Endothelial cell of umbilical vein (primary cell): ENCODE results near the gene FUT7. TPM values are rescaled to one million over a fixed set of nuclear protein-coding genes. Genes with fewer than 3 reads are reported as not detected.

ENCODE experiments used
- BruUV-seq: library from RNA; stranded (reverse); fragments of 400-500 nt; replicated peaks from 2 replicates; lab custom pipeline; 2021; lab: Mats Ljungman, UMichigan
- CTCF ChIA-PET: fragments of 300-600, 350-600 bp; sonication (Branson Sonifier 250); formaldehyde crosslinking; loops from one replicate; lab custom pipeline; 2021; ENCODE audit warnings: antibody characterized with exemption, inconsistent platforms; lab: Charles Lee
- POLR2A ChIA-PET: fragments of 300-600, 350-600 bp; sonication (Branson Sonifier 250); formaldehyde crosslinking; loops from one replicate; lab custom pipeline; 2021; ENCODE audit warnings: antibody characterized with exemption, inconsistent platforms; lab: Charles Lee
- DNase-seq: peaks from one replicate; pipeline ENCODE4 v3.0.0-alpha.2; 2011; ENCODE audit warnings: low read depth, low spot score
- FAIRE-seq: peaks from 2 replicates; lab custom pipeline; 2011; peaks lifted over from hg19 to GRCh38; lab: Jason Lieb, UNC
- H2AFZ ChIP-seq: 2 replicates; pipeline ENCODE4 v1.6.0; 2012; ENCODE audit warnings: low read depth, low read length, control low read depth, inconsistent platforms
- H3K27ac ChIP-seq: 2 replicates; pipeline ENCODE4 v1.5.1; 2011; ENCODE audit warnings: low read depth, mild to moderate bottlenecking, control low read depth, low read length, moderate library complexity; ENCODE audit not compliant: insufficient read depth
- H3K27me3 ChIP-seq, 2 experiments: 2 replicates each; pipeline versions ENCODE4 v1.6.0 to v1.6.1; 2011; ENCODE audit warnings: low read length in 2 of 2, mixed read lengths in 1 of 2; ENCODE audit not compliant: control insufficient read depth in 2 of 2, insufficient read depth in 2 of 2
- H3K36me3 ChIP-seq, 2 experiments: 2 replicates in 1 of 2; 3 replicates in 1 of 2; pipeline ENCODE4 v1.5.1; 2011; ENCODE audit warnings: low read length in 2 of 2, mild to moderate bottlenecking in 1 of 2, moderate library complexity in 1 of 2; ENCODE audit not compliant: control insufficient read depth in 2 of 2, insufficient read depth in 2 of 2; ENCODE audit errors: extremely low read depth in 1 of 2
- H3K4me1 ChIP-seq: 3 replicates; pipeline ENCODE4 v1.5.1; 2011; ENCODE audit warnings: mild to moderate bottlenecking, low read length; ENCODE audit not compliant: control insufficient read depth, insufficient read depth; ENCODE audit errors: extremely low read depth
- H3K4me2 ChIP-seq: 2 replicates; pipeline ENCODE4 v1.6.1; 2011; ENCODE audit warnings: low read length, control low read depth, mixed read lengths; ENCODE audit not compliant: insufficient read depth
- H3K4me3 ChIP-seq, 3 experiments: fragments of 200-600 bp in 1 of 3; sonication (generic), shearing (Covaris generic) in 1 of 3; replicated peaks in 1 of 3; 2 replicates each; pipeline ENCODE4 v1.5.1; 2011 to 2016; ENCODE audit warnings: control low read depth in 3 of 3, low read length in 3 of 3, mild to moderate bottlenecking in 2 of 3, inconsistent platforms in 1 of 3, low read depth in 1 of 3, moderate library complexity in 1 of 3; ENCODE audit not compliant: insufficient read depth in 1 of 3
- H3K79me2 ChIP-seq: 2 replicates; pipeline ENCODE4 v1.6.0; 2012; ENCODE audit warnings: low read length, inconsistent platforms; ENCODE audit not compliant: control insufficient read depth, insufficient read depth
- H3K9ac ChIP-seq: replicated peaks from 2 replicates; pipeline ENCODE3; 2011; ENCODE audit warnings: low read length, control low read depth; ENCODE audit not compliant: insufficient read depth; ENCODE audit errors: extremely low read depth
- H3K9me1 ChIP-seq: replicated peaks from 3 replicates; pipeline ENCODE4 v1.6.0; 2011; ENCODE audit warnings: mild to moderate bottlenecking, low read length; ENCODE audit not compliant: control insufficient read depth, insufficient read depth; ENCODE audit errors: extremely low read depth
- H3K9me3 ChIP-seq: replicated peaks from 2 replicates; pipeline ENCODE4 v1.5.1; 2012; ENCODE audit warnings: low read length, inconsistent platforms; ENCODE audit not compliant: control insufficient read depth, insufficient read depth
- H4K20me1 ChIP-seq: replicated peaks from 2 replicates; pipeline ENCODE3; 2011; ENCODE audit warnings: mild to moderate bottlenecking, low read length; ENCODE audit not compliant: control insufficient read depth, insufficient read depth; ENCODE audit errors: extremely low read depth
- EZH2 ChIP-seq: IDR thresholded peaks from 2 replicates; pipeline ENCODE4 v1.6.1; 2012; ENCODE audit warnings: borderline replicate concordance, low read depth, mild to moderate bottlenecking, moderate library complexity, low read length, inconsistent platforms; ENCODE audit not compliant: severe bottlenecking
- FOS ChIP-seq: IDR thresholded peaks from 2 replicates; pipeline ENCODE4 v1.6.1; 2011; ENCODE audit warnings: mild to moderate bottlenecking, low read length, moderate library complexity, borderline replicate concordance; ENCODE audit not compliant: insufficient read depth
- GATA2 ChIP-seq: IDR thresholded peaks from 2 replicates; pipeline ENCODE4 v1.7.0; 2011; ENCODE audit warnings: low read depth, mild to moderate bottlenecking, moderate library complexity, mixed read lengths, low read length; ENCODE audit not compliant: insufficient read length, insufficient read depth
- JUN ChIP-seq: IDR thresholded peaks from 2 replicates; pipeline ENCODE4 v1.6.1; 2011; ENCODE audit warnings: borderline replicate concordance, low read depth; ENCODE audit not compliant: insufficient read length, insufficient read depth
- MAX ChIP-seq: IDR thresholded peaks from 2 replicates; pipeline ENCODE4 v1.6.1; 2011; ENCODE audit not compliant: insufficient read depth, insufficient read length
- MYC ChIP-seq: IDR thresholded peaks from one replicate; pipeline ENCODE4 v1.6.1; 2011; ENCODE audit warnings: mild to moderate bottlenecking, low read depth, low read length
- POLR2A ChIP-seq: IDR thresholded peaks from 2 replicates; pipeline ENCODE4 v1.6.1; 2012; ENCODE audit warnings: low read depth, mild to moderate bottlenecking, control low read depth, low read length
- POLR2AphosphoS5 ChIP-seq: IDR thresholded peaks from 2 replicates; pipeline ENCODE4 v1.6.1; 2012; ENCODE audit warnings: low read depth, mild to moderate bottlenecking, control low read depth, low read length, moderate library complexity; ENCODE audit not compliant: insufficient read depth
- dilution Hi-C: fragments of 300-500 bp; cut with MboI; formaldehyde crosslinking; loops from one replicate; pipeline ENCODE4 v1.15.0; 2019; ENCODE audit warnings: low sequenced_read_pairs; ENCODE audit not compliant: extremely low pct_ligation_motif_present
- intact Hi-C: fragments of 100-400 bp; cut with micrococcal nuclease; formaldehyde crosslinking; loops from one replicate; pipeline ENCODE4 v1.10.0; 2022
- polyA plus RNA-seq, 4 experiments: library from polyadenylated mRNA; depleted of rRNA in 3 of 4; stranded (reverse) in 3 of 4; unstranded in 1 of 4; fragments of >200 nt; gene quantifications; 2 replicates each; pipeline versions ENCODE4 v1.2.1 to v1.2.3, GENCODE V29; 2011 to 2012; ENCODE audit warnings: missing spikeins in 1 of 4
- total RNA-seq: library from RNA; stranded (reverse); gene quantifications from 2 replicates; pipeline ENCODE4 v1.2.3, GENCODE V29; 2021
- TF ChIP-seq, protein P1 (sequence below), 2 donors: IDR thresholded peaks; 1 replicate in 1 of 2; 2 replicates in 1 of 2; pipeline ENCODE4 v1.5.1; 2011; ENCODE audit warnings: low read length in 2 of 2, mild to moderate bottlenecking in 2 of 2, moderate library complexity in 2 of 2, control low read depth in 1 of 2, inconsistent platforms in 1 of 2, low read depth in 1 of 2; ENCODE audit not compliant: insufficient read depth in 1 of 2; ENCODE audit errors: extremely low read depth in 1 of 2

Gene FUT7
- total and polyA plus RNA-seq, 2 donors (not counting 3 experiments of a cell fraction or from before 2014, with no cell fraction given), result not detected

- no peaks in the 10 kb centered on the region for H3K36me3 ChIP-seq
- H3K4me1 ChIP-seq, result peaks cover 4% of the 10 kb centered on the region
- H2AFZ ChIP-seq, result no peak overlapping the region
- H3K9me1 ChIP-seq, result no peaks in the 10 kb centered on the region
- H3K9ac ChIP-seq, result no peak overlapping the region
- no peak overlapping the region for H3K4me2 ChIP-seq
- DNase-seq (no peak), FAIRE-seq (no peak)
- no peak overlapping the region for H3K4me3 ChIP-seq
- ChIA-PET CTCF (interaction anchor here (1.3 kb wide), 1 partner anchor 38 kb away, joined by 3 read pairs; no protein-coding TSS in a partner anchor), POLR2A (no interaction called here)
- TF ChIP-seq POLR2A (no peak), GATA2 (no peak), FOS (no peak), MYC (no peak), JUN (no peak), EZH2 (no peak), POLR2AphosphoS5 (no peak), MAX (no peak)
- TF ChIP-seq, protein P1, sequence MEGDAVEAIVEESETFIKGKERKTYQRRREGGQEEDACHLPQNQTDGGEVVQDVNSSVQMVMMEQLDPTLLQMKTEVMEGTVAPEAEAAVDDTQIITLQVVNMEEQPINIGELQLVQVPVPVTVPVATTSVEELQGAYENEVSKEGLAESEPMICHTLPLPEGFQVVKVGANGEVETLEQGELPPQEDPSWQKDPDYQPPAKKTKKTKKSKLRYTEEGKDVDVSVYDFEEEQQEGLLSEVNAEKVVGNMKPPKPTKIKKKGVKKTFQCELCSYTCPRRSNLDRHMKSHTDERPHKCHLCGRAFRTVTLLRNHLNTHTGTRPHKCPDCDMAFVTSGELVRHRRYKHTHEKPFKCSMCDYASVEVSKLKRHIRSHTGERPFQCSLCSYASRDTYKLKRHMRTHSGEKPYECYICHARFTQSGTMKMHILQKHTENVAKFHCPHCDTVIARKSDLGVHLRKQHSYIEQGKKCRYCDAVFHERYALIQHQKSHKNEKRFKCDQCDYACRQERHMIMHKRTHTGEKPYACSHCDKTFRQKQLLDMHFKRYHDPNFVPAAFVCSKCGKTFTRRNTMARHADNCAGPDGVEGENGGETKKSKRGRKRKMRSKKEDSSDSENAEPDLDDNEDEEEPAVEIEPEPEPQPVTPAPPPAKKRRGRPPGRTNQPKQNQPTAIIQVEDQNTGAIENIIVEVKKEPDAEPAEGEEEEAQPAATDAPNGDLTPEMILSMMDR (IDR thresholded peaks at IDR 0.05; ENCODE audit: extremely low read depth in 1 of 2, insufficient read depth in 1 of 2, low read depth in 1 of 2, low read length in 2 of 2), result no peak
- dilution Hi-C loops (no loop called here), intact Hi-C loops (no loop called here)
- H3K9me3 ChIP-seq, result no peaks in the 10 kb centered on the region
- no peak overlapping the region for H3K27ac ChIP-seq
- H4K20me1 ChIP-seq, result no peaks in the 10 kb centered on the region
- BruUV-seq, result no TSS peak
- H3K79me2 ChIP-seq, result no peaks in the 10 kb centered on the region
- H3K27me3 ChIP-seq, result peaks cover 3 to 10% of the 10 kb centered on the region in 2 experiments
These were observed 46.0 kb downstream of the FUT7 start for GRCh38 chr9:136985853-136986252.
